NCI-H146 treated with DMSO at 0.1 percent for 48 hours (cell line): ENCODE data around the gene CMBL.
A peak's percentile ranks its signal among the peaks of the same experiment; 100 is the strongest.

Source experiments
- DNase-seq: peaks from one replicate; lab custom pipeline; 2025; ENCODE audit not compliant: unreplicated experiment; lab: John Stamatoyannopoulos, UW

Gene CMBL

GRCh38 chr5:10333154-10334006 lies 25.7 kb upstream of the CMBL start:
- no peak for DNase-seq

GRCh38 chr5:10332301-10332700 lies 24.6 kb upstream of the CMBL start:
- no peak for DNase-seq

GRCh38 chr5:10331341-10331796 lies 23.7 kb upstream of the CMBL start:
- DNase-seq = peak; percentile 73

GRCh38 chr5:10330511-10331230 lies 23.0 kb upstream of the CMBL start:
- DNase-seq = no peak

GRCh38 chr5:10329820-10330481 lies 22.2 kb upstream of the CMBL start:
- no peak for DNase-seq

GRCh38 chr5:10329446-10329819 lies 21.7 kb upstream of the CMBL start:
- no peak for DNase-seq

- DNase-seq = no peak
Measured at GRCh38 chr5:10328323-10328722, 20.6 kb upstream of the CMBL start.

- DNase-seq = no peak
Measured at GRCh38 chr5:10324518-10325370, 17.0 kb upstream of the CMBL start.

- no peak for DNase-seq
Measured at GRCh38 chr5:10323588-10324488, 16.1 kb upstream of the CMBL start.

GRCh38 chr5:10321882-10322281 lies 14.2 kb upstream of the CMBL start:
- DNase-seq = no peak

- DNase-seq = no peak
Measured at GRCh38 chr5:10320793-10321192, 13.1 kb upstream of the CMBL start.

GRCh38 chr5:10319202-10319851 lies 11.6 kb upstream of the CMBL start:
- no peak for DNase-seq

- no peak for DNase-seq
Measured at GRCh38 chr5:10317825-10318682, 10.4 kb upstream of the CMBL start.

- DNase-seq = no peak
Measured at GRCh38 chr5:10315824-10316509, 8.3 kb upstream of the CMBL start.

GRCh38 chr5:10315201-10315600 lies 7.5 kb upstream of the CMBL start:
- no peak for DNase-seq

GRCh38 chr5:10311595-10312425 lies 4.1 kb upstream of the CMBL start:
- no peak for DNase-seq
